Testis (tissue), 3 donors: ENCODE data around the gene B3GALT2. TPM values are rescaled to one million over a fixed set of nuclear protein-coding genes. Genes with fewer than 3 reads are reported as not detected.

Source experiments
- DNase-seq: peaks from one replicate; pipeline ENCODE4 v3.0.0-alpha.2; 2019
- H3K27ac ChIP-seq, 2 donors: fragments of 200-600 bp; sonication (generic); one replicate each; pipeline ENCODE4 v1.5.1; 2019
- H3K27me3 ChIP-seq: fragments of 200-600 bp; sonication (generic); one replicate; pipeline ENCODE4 v1.5.1; 2019
- H3K36me3 ChIP-seq: fragments of 200-600 bp; sonication (generic); one replicate; pipeline ENCODE4 v1.5.1; 2017; ENCODE audit warnings: low read depth; ENCODE audit errors: missing control alignments
- H3K4me1 ChIP-seq: fragments of 200-600 bp; sonication (generic); one replicate; pipeline ENCODE4 v1.5.1; 2019
- H3K4me3 ChIP-seq, 2 donors: fragments of 200-600 bp; sonication (generic); one replicate each; pipeline ENCODE4 v1.5.1; 2017 to 2019
- H3K9me3 ChIP-seq: fragments of 200-600 bp; sonication (generic); one replicate; pipeline ENCODE4 v1.5.1; 2017
- POLR2A ChIP-seq: fragments of 450-650 bp; IDR thresholded peaks from one replicate; pipeline ENCODE4 v1.6.1; 2017; ENCODE audit warnings: antibody characterized with exemption, mild to moderate bottlenecking, moderate library complexity
- WGBS, 2 donors: methylation state at CpG; one replicate each; pipeline ENCODE4 v1.1.5; 2018; 5-methylcytosine and 5-hydroxymethylcytosine counted together
- intact Hi-C: fragments of 100-400 bp; cut with DNase I; formaldehyde crosslinking; loops from one replicate; pipeline ENCODE4 v1.15.1; 2023; ENCODE audit warnings: low total_unique reads
- polyA plus RNA-seq: library from polyadenylated mRNA; stranded (reverse); fragments of 350-450 nt; fragmentation: Illumina TruSeq; extraction: RNeasy Lipid Tissue Mini Kit (QIAGEN cat#74804); gene quantifications from one replicate; pipeline ENCODE4 v1.2.3, GENCODE V29; 2014; ENCODE audit warnings: low read depth, low replicate concordance; ENCODE audit not compliant: insufficient read depth
- total RNA-seq, 2 donors: library from RNA; depleted of rRNA; stranded (reverse); fragments of >200 nt; gene quantifications; one replicate each; pipeline ENCODE4 v1.2.3, GENCODE V29; 2016
- TF ChIP-seq, protein P1 (sequence below), 3 experiments: fragments of 450-650 bp in 2 of 3; fragments of 200-600 bp in 1 of 3; sonication (generic) in 1 of 3; IDR thresholded peaks; one replicate each; pipeline ENCODE4 v1.5.1; 2016 to 2019; ENCODE audit warnings: antibody characterized with exemption in 3 of 3, mild to moderate bottlenecking in 2 of 3, moderate library complexity in 1 of 3

B3GALT2 gene
- total and polyA plus RNA-seq, 3 donors from 2014 or later: 0.80 to 2.5 (median 1.1) TPM

GRCh38 chr1:193179094-193179493 lies 7.3 kb downstream of the B3GALT2 start:
- Histone ChIP-seq H3K27me3 (no peaks in the 10 kb centered on the region), H3K27ac (no peak overlapping the region), H3K4me1 (no peaks in the 10 kb centered on the region), H3K36me3 (no peaks in the 10 kb centered on the region), H3K4me3 (no peak overlapping the region), H3K9me3 (no peaks in the 10 kb centered on the region)
- intact Hi-C loops: no loop called here
- TF ChIP-seq, protein P1, sequence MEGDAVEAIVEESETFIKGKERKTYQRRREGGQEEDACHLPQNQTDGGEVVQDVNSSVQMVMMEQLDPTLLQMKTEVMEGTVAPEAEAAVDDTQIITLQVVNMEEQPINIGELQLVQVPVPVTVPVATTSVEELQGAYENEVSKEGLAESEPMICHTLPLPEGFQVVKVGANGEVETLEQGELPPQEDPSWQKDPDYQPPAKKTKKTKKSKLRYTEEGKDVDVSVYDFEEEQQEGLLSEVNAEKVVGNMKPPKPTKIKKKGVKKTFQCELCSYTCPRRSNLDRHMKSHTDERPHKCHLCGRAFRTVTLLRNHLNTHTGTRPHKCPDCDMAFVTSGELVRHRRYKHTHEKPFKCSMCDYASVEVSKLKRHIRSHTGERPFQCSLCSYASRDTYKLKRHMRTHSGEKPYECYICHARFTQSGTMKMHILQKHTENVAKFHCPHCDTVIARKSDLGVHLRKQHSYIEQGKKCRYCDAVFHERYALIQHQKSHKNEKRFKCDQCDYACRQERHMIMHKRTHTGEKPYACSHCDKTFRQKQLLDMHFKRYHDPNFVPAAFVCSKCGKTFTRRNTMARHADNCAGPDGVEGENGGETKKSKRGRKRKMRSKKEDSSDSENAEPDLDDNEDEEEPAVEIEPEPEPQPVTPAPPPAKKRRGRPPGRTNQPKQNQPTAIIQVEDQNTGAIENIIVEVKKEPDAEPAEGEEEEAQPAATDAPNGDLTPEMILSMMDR (IDR thresholded peaks at IDR 0.05): no peak
- TF ChIP-seq POLR2A: no peak
- 63 to 78% methylated on average over 4 of the region's 4 CpGs for WGBS, 2 donors
- no peak for DNase-seq

DNA sequence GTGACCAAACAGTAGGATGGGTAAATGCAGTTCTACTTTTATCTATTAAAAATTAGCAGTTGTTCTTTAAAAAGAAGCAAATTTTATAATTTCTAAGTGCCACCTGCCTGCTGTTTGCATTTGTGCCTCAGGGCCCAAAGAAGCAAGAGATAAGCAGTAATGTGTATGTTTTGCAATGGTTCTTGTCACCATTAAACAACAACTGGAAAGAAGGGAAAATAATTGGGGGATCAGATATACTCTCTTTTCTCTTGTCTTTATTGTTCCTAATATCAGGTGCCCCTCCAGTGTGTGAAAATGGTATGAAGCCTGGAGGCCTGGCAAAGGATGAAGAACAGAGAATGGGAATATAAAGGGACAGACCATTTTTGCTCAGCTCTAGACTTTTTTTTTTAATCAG lies 9.6 kb downstream of the B3GALT2 start:
- Histone ChIP-seq H3K9me3 (no peaks in the 10 kb centered on the region), H3K4me3 (no peak overlapping the region), H3K27me3 (no peaks in the 10 kb centered on the region), H3K27ac (no peak overlapping the region), H3K4me1 (no peaks in the 10 kb centered on the region), H3K36me3 (no peaks in the 10 kb centered on the region)
- TF ChIP-seq, protein P1 (IDR thresholded peaks at IDR 0.05): no peak
- intact Hi-C loops: no loop called here
- no peak for DNase-seq

GRCh38 chr1:193176113-193176512 lies 10.3 kb downstream of the B3GALT2 start:
- intact Hi-C loops: no loop called here
- WGBS, 2 donors: 62 to 71% methylated on average over 1 of the region's 1 CpG

DNA sequence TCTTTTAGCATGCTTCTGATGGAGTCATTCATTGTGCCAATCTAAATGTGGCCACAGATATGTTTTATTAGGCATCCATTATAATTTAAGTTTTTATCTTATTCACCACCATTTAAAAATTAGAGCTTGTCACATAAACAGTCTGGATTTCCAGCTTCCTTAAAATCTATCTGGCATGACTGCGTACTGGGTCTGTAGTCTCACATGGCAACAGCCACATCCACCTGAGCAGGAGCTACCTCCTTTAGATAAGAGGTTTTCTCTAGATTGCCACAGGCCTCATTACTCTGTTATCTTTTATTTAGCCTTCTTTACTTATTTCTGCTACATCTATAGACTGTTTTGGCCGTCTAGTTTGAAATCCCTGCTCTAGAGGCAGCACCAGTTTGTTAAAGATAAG lies 29.1 kb downstream of the B3GALT2 start:
- H3K27ac ChIP-seq: no peak overlapping the region
- TF ChIP-seq, protein P1 (IDR thresholded peaks at IDR 0.05): no peak
- TF ChIP-seq POLR2A: no peak
- H3K36me3 ChIP-seq: no peaks in the 10 kb centered on the region
- WGBS, 2 donors: 78 to 84% methylated on average over 2 of the region's 2 CpGs
- no peak overlapping the region for H3K4me3 ChIP-seq
- H3K9me3 ChIP-seq: no peaks in the 10 kb centered on the region
- no peak for DNase-seq
- intact Hi-C loops: no loop called here
- no peaks in the 10 kb centered on the region for H3K27me3 ChIP-seq
- H3K4me1 ChIP-seq: no peaks in the 10 kb centered on the region

More at GRCh38 chr1:193176113-193176512, 10.3 kb downstream of the B3GALT2 start:
- H3K9me3 ChIP-seq: no peaks in the 10 kb centered on the region
- no peak for DNase-seq
- H3K4me3 ChIP-seq: no peak overlapping the region
- H3K4me1 ChIP-seq: no peaks in the 10 kb centered on the region
- TF ChIP-seq, protein P1 (IDR thresholded peaks at IDR 0.05): no peak
- TF ChIP-seq POLR2A: no peak
- H3K27me3 ChIP-seq: no peaks in the 10 kb centered on the region
- no peak overlapping the region for H3K27ac ChIP-seq
- no peaks in the 10 kb centered on the region for H3K36me3 ChIP-seq

DNA sequence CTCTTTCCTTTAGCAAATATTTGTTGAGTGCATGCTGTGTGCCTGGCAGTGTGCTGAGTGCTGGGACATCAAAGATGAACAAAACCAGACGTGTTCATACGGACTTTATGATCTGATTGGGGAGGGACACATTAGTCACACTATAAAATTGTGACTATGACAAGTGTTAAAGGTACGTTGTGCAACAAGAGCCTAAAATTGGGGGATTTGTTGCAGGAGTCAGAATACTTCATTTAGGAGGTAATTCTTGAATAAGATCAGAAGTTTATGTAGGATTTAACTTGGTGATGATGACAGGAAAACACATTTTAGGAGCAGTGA lies 29.6 kb downstream of the B3GALT2 start:
- no peaks in the 10 kb centered on the region for H3K4me1 ChIP-seq
- intact Hi-C loops: no loop called here
- no peak for DNase-seq
- 86 to 88% methylated on average over 3 of the region's 3 CpGs for WGBS, 2 donors
- H3K27me3 ChIP-seq: no peaks in the 10 kb centered on the region
- no peak for TF ChIP-seq POLR2A
- TF ChIP-seq, protein P1 (IDR thresholded peaks at IDR 0.05): no peak
- no peaks in the 10 kb centered on the region for H3K36me3 ChIP-seq
- no peak overlapping the region for H3K27ac ChIP-seq
- H3K9me3 ChIP-seq: no peaks in the 10 kb centered on the region
- H3K4me3 ChIP-seq: no peak overlapping the region
